ENCODE data around the gene GJD3. TPM values are rescaled to one million over a fixed set of nuclear protein-coding genes. Genes with fewer than 3 reads are reported as not detected.
A peak's percentile ranks its signal among the peaks of the same experiment; 100 is the strongest.

GJD3 gene
- total and polyA plus RNA-seq, 2 experiments from 2014 or later: 1.4 TPM; not detected in 1

- peaks cover 39% of the 10 kb centered on the region for H3K4me1 Mint-ChIP-seq
- H2AFZ ChIP-seq: no peak overlapping the region
- ATAC-seq: peak; percentile 62
Measured at GRCh38 chr17:40362696-40363110, 1.8 kb downstream of the GJD3 start.

More at GRCh38 chr17:40362696-40363110, 1.8 kb downstream of the GJD3 start:
- Mint-ChIP-seq H3K9me3 (no peaks in the 10 kb centered on the region; the same call in 2 of the 3 replicates), H3K4me3 (peak overlapping the region; percentile 68), H3K27me3 (ENCODE audit: insufficient read depth, low read depth, poor library complexity) (peaks cover 50% of the 10 kb centered on the region), H3K36me3 (ENCODE audit: low read depth) (no peaks in the 10 kb centered on the region), H3K27ac (no peak overlapping the region)
- TF ChIP-seq, protein P1, sequence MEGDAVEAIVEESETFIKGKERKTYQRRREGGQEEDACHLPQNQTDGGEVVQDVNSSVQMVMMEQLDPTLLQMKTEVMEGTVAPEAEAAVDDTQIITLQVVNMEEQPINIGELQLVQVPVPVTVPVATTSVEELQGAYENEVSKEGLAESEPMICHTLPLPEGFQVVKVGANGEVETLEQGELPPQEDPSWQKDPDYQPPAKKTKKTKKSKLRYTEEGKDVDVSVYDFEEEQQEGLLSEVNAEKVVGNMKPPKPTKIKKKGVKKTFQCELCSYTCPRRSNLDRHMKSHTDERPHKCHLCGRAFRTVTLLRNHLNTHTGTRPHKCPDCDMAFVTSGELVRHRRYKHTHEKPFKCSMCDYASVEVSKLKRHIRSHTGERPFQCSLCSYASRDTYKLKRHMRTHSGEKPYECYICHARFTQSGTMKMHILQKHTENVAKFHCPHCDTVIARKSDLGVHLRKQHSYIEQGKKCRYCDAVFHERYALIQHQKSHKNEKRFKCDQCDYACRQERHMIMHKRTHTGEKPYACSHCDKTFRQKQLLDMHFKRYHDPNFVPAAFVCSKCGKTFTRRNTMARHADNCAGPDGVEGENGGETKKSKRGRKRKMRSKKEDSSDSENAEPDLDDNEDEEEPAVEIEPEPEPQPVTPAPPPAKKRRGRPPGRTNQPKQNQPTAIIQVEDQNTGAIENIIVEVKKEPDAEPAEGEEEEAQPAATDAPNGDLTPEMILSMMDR (conservative IDR thresholded peaks at IDR 0.05; ENCODE audit: low read depth in 2 of 2): peak; percentile 66 to 87
- no peak for TF ChIP-seq EZH2 (IDR thresholded peaks at IDR 0.05; ENCODE audit: low read depth, unreplicated experiment)
- TF ChIP-seq CREB1 (CRISPR knock-in tag; IDR thresholded peaks at IDR 0.05; ENCODE audit: low read depth): peak; percentile 60
- no peak for TF ChIP-seq STAT1 (IDR thresholded peaks at IDR 0.05; ENCODE audit: unreplicated experiment)
- no peak for TF ChIP-seq ZNF331 (CRISPR knock-in tag; IDR thresholded peaks at IDR 0.05; ENCODE audit: low read depth)
- TF ChIP-seq, protein P2, sequence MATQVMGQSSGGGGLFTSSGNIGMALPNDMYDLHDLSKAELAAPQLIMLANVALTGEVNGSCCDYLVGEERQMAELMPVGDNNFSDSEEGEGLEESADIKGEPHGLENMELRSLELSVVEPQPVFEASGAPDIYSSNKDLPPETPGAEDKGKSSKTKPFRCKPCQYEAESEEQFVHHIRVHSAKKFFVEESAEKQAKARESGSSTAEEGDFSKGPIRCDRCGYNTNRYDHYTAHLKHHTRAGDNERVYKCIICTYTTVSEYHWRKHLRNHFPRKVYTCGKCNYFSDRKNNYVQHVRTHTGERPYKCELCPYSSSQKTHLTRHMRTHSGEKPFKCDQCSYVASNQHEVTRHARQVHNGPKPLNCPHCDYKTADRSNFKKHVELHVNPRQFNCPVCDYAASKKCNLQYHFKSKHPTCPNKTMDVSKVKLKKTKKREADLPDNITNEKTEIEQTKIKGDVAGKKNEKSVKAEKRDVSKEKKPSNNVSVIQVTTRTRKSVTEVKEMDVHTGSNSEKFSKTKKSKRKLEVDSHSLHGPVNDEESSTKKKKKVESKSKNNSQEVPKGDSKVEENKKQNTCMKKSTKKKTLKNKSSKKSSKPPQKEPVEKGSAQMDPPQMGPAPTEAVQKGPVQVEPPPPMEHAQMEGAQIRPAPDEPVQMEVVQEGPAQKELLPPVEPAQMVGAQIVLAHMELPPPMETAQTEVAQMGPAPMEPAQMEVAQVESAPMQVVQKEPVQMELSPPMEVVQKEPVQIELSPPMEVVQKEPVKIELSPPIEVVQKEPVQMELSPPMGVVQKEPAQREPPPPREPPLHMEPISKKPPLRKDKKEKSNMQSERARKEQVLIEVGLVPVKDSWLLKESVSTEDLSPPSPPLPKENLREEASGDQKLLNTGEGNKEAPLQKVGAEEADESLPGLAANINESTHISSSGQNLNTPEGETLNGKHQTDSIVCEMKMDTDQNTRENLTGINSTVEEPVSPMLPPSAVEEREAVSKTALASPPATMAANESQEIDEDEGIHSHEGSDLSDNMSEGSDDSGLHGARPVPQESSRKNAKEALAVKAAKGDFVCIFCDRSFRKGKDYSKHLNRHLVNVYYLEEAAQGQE (IDR thresholded peaks at IDR 0.05; ENCODE audit: unreplicated experiment): no peak
- TF ChIP-seq JUNB (IDR thresholded peaks at IDR 0.05; ENCODE audit: unreplicated experiment): no peak
- TF ChIP-seq, protein P3, sequence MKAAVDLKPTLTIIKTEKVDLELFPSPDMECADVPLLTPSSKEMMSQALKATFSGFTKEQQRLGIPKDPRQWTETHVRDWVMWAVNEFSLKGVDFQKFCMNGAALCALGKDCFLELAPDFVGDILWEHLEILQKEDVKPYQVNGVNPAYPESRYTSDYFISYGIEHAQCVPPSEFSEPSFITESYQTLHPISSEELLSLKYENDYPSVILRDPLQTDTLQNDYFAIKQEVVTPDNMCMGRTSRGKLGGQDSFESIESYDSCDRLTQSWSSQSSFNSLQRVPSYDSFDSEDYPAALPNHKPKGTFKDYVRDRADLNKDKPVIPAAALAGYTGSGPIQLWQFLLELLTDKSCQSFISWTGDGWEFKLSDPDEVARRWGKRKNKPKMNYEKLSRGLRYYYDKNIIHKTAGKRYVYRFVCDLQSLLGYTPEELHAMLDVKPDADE (IDR thresholded peaks at IDR 0.05): no peak
- Histone ChIP-seq H3K27ac (ENCODE audit: low read depth) (no peak overlapping the region), H3K9me2 (ENCODE audit: insufficient read depth) (no peaks in the 10 kb centered on the region), H3K4me2 (peak overlapping the region; percentile 88), H3F3A (replicated peaks; ENCODE audit: low read depth) (peaks cover 10% of the 10 kb centered on the region; the same call in 1 of the 2 replicates), H3K27me3 (ENCODE audit: insufficient read depth) (peaks cover 43% of the 10 kb centered on the region), H3K4me3 (peak overlapping the region; percentile 59), H4K20me1 (replicated peaks; ENCODE audit: insufficient read depth) (no peaks in the 10 kb centered on the region), H3K79me2 (replicated peaks; ENCODE audit: insufficient read depth) (no peaks in the 10 kb centered on the region), H3K36me3 (ENCODE audit: insufficient read depth) (no peaks in the 10 kb centered on the region), H3K4me1 (ENCODE audit: insufficient read depth) (peaks cover 22% of the 10 kb centered on the region)
- peak; percentile 94 for DNase-seq (ENCODE audit: low spot score)

Measured in GM23338 (cell line).